Heart left ventricle (tissue), 16 donors: ENCODE data around the gene ZBTB9. TPM values are rescaled to one million over a fixed set of nuclear protein-coding genes. Genes with fewer than 3 reads are reported as not detected.
"Not testable (repeated sequence)": the region's sequence is repeated elsewhere in the genome, so short reads cannot be mapped to it uniquely, and the experiment has no call there.

Experiments used
- ATAC-seq, 4 donors: fragments of 200-7000 bp; cut with Tn5 transposase; one replicate each; pipeline ENCODE4 v1.9.1; 2020 to 2022; ENCODE audit warnings: moderate library complexity in 4 of 4, mild to moderate bottlenecking in 3 of 4, moderate number of reproducible peaks in 1 of 4
- DNase-seq, 5 donors: peaks; one replicate each; pipeline ENCODE4 v3.0.0-alpha.2; 2020
- H3K27ac ChIP-seq, 12 donors: fragments of 200-600 bp; sonication (generic) in 4 of 12; one replicate each; pipeline versions ENCODE4 v1.5.0 to v1.8.0; 2016 to 2022; ENCODE audit warnings: mild to moderate bottlenecking in 2 of 12
- H3K27me3 ChIP-seq, 9 donors: fragments of 200-600 bp; sonication (generic) in 2 of 9; one replicate each; pipeline versions ENCODE4 v1.5.1 to v1.8.0; 2016 to 2022; ENCODE audit warnings: mild to moderate bottlenecking in 3 of 9
- H3K36me3 ChIP-seq, 9 donors: fragments of 200-600 bp; sonication (generic) in 2 of 9; one replicate each; pipeline versions ENCODE4 v1.5.0 to v1.8.0; 2018 to 2022; ENCODE audit warnings: mild to moderate bottlenecking in 2 of 9
- H3K4me1 ChIP-seq, 12 donors: fragments of 200-600 bp; sonication (generic) in 4 of 12; one replicate each; pipeline versions ENCODE4 v1.5.0 to v1.8.0; 2016 to 2022; ENCODE audit warnings: mild to moderate bottlenecking in 3 of 12
- H3K4me3 ChIP-seq, 12 donors: fragments of 200-600 bp; sonication (generic) in 4 of 12; one replicate each; pipeline versions ENCODE4 v1.5.0 to v1.8.0; 2017 to 2022; ENCODE audit warnings: mild to moderate bottlenecking in 9 of 12, moderate library complexity in 4 of 12
- H3K9me3 ChIP-seq, 12 donors: fragments of 200-600 bp; sonication (generic) in 4 of 12; one replicate each; pipeline versions ENCODE4 v1.5.0 to v1.8.0; 2016 to 2022; ENCODE audit warnings: mild to moderate bottlenecking in 1 of 12
- POLR2A ChIP-seq, 2 donors: fragments of 450-650 bp; IDR thresholded peaks; one replicate each; pipeline ENCODE4 v1.6.1; 2017; ENCODE audit warnings: antibody characterized with exemption in 2 of 2, mild to moderate bottlenecking in 2 of 2, moderate library complexity in 2 of 2
- WGBS, 4 donors: extraction: QIAGEN DNeasy Blood & Tissue Kit in 2 of 4; methylation state at CpG; one replicate each; pipeline versions ENCODE4 v1.1.5 to v1.1.7; 2013 to 2018; 5-methylcytosine and 5-hydroxymethylcytosine counted together
- intact Hi-C, 10 donors: fragments of 100-400 bp; cut with DNase I; formaldehyde crosslinking; loops; one replicate each; pipeline versions ENCODE4 v1.11.1 to v1.14.2; 2022
- polyA plus RNA-seq, 2 donors: library from polyadenylated mRNA; stranded (reverse); fragments of 200-250 nt; gene quantifications; one replicate each; pipeline ENCODE4 v1.2.3, GENCODE V29; 2013
- total RNA-seq, 9 donors: library from RNA; depleted of rRNA in 2 of 9; stranded (reverse); fragments of >200 nt in 2 of 9; fragmentation: NEBNext Ultra II Directional in 3 of 9; extraction: Animal tissue kit (Norgen Biotek cat#: 25700) in 3 of 9; gene quantifications; one replicate each; pipeline versions ENCODE4 v1.1.0 to v1.2.4, GENCODE V29; 2016 to 2023
- TF ChIP-seq, protein P1 (sequence below), 12 donors: fragments of 200-600 bp; sonication (generic) in 4 of 12; IDR thresholded peaks; one replicate each; pipeline versions ENCODE4 v1.5.0 to v1.8.0; 2018 to 2022; ENCODE audit warnings: antibody characterized with exemption in 12 of 12, mild to moderate bottlenecking in 5 of 12
- donor health status: ischemic (EF 13 %, LVEDD 7.1; RV severe dilation, severe dysfunction).
- donor health status: healthy with polysubstance abuse.
- donor health status: DM: no; HTN: yes; CAD: no.
- donor health status: DM: no; HTN: no; CAD: no.
- donor health status: ischemic (EF 25% LVEDD 6.9; RV normal size, moderate dysfunction).
- donor health status: ischemic (EF 25% LVEDD 5.7; RV mildly dilated, moderate dysfunction).
- donor health status: healthy.
- donor health status: DM: yes; HTN: yes; CAD: no.
- donor health status: ischemic (EF 35%, LVEDD 5.7; RV mildly dilated, moderate dysfunction).
- donor health status: nonischemic (EF 11% LVEDD 7.7; RV severe dilation, severe dysfunction).
- donor health status: DM: yes; HTN: yes; CAD: no.
- donor health status: PGD.
- donor health status: ischemic (EF 29% LVEDD 5.4; RV normal size, mild dysfunction).
- donor health status: nonischemic (EF 23%, LVEDD 6.1; RV moderate dilation, normal function).

ZBTB9 gene
- total and polyA plus RNA-seq, 11 donors, result 2.2 to 6.4 (median 4.7) TPM

GRCh38 chr6:33477864-33478263 lies 23.5 kb downstream of the ZBTB9 start:
- Histone ChIP-seq H3K4me3 (no peak overlapping the region), H3K27me3 (peaks cover 0 to 4% (median 0%) of the 10 kb centered on the region in 9 donors), H3K9me3 (no peaks in the 10 kb centered on the region), H3K4me1 (no peaks in the 10 kb centered on the region), H3K36me3 (no peaks in the 10 kb centered on the region), H3K27ac (no peak overlapping the region)
- TF ChIP-seq, protein P1, sequence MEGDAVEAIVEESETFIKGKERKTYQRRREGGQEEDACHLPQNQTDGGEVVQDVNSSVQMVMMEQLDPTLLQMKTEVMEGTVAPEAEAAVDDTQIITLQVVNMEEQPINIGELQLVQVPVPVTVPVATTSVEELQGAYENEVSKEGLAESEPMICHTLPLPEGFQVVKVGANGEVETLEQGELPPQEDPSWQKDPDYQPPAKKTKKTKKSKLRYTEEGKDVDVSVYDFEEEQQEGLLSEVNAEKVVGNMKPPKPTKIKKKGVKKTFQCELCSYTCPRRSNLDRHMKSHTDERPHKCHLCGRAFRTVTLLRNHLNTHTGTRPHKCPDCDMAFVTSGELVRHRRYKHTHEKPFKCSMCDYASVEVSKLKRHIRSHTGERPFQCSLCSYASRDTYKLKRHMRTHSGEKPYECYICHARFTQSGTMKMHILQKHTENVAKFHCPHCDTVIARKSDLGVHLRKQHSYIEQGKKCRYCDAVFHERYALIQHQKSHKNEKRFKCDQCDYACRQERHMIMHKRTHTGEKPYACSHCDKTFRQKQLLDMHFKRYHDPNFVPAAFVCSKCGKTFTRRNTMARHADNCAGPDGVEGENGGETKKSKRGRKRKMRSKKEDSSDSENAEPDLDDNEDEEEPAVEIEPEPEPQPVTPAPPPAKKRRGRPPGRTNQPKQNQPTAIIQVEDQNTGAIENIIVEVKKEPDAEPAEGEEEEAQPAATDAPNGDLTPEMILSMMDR (IDR thresholded peaks at IDR 0.05), result no peak
- no peak for TF ChIP-seq POLR2A (IDR thresholded peaks at IDR 0.05)
- ATAC-seq (no peak), DNase-seq (no peak)
- WGBS, 4 donors, result 58 to 63% (median 59%) methylated on average over 3 of the region's 3 CpGs
- intact Hi-C loops, result no loop called here

DNA sequence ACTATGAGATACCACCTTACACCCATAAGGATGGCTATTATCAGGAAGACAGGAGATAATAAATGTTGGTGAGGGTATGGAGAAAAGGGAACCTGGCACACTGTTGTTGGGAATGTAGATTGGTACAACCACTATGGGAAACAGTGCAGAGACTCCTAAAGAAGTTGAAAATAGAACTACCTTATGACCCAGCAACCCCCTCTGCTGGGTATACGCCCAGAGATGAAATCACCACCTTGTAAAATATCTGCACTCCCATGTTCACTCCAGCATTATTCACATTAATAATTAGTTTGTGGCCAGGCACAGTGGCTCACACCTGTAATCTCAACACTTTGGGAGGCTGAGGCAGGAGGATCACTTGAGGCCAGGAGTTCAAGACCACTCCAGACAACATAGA lies 26.8 kb downstream of the ZBTB9 start:
- Histone ChIP-seq H3K36me3 (no peaks in the 10 kb centered on the region), H3K27me3 (peaks cover 0 to 4% (median 0%) of the 10 kb centered on the region in 9 donors), H3K4me1 (no peaks in the 10 kb centered on the region), H3K9me3 (peaks cover 0 to 2% (median 0%) of the 10 kb centered on the region in 12 donors), H3K27ac (no peak overlapping the region), H3K4me3 (no peak overlapping the region)
- TF ChIP-seq POLR2A (IDR thresholded peaks at IDR 0.05), result no peak
- TF ChIP-seq, protein P1 (IDR thresholded peaks at IDR 0.05), result no peak
- WGBS, 4 donors, result 50 to 57% (median 52%) methylated on average over 1 of the region's 1 CpG
- ATAC-seq, result no peak
- no peak for DNase-seq
- intact Hi-C loops, result no loop called here

GRCh38 chr6:33482620-33483019 lies 28.2 kb downstream of the ZBTB9 start:
- H3K9me3 ChIP-seq, DNase-seq, H3K4me3 ChIP-seq, intact Hi-C loops, H3K27ac ChIP-seq, ATAC-seq, H3K36me3 ChIP-seq, H3K4me1 ChIP-seq, H3K27me3 ChIP-seq: not testable (repeated sequence)
- WGBS, 4 donors, result 85 to 93% (median 92%) methylated on average over 5 of the region's 5 CpGs

GRCh38 chr6:33483678-33484077 lies 29.3 kb downstream of the ZBTB9 start:
- no peak for ATAC-seq
- no peak for DNase-seq
- Histone ChIP-seq H3K27me3 (peaks cover 0 to 3% (median 0%) of the 10 kb centered on the region in 9 donors), H3K27ac (no peak overlapping the region), H3K9me3 (peaks cover 0 to 2% (median 0%) of the 10 kb centered on the region in 12 donors), H3K36me3 (no peaks in the 10 kb centered on the region), H3K4me1 (no peaks in the 10 kb centered on the region), H3K4me3 (no peak overlapping the region)
- intact Hi-C loops, result no loop called here
- 57 to 75% (median 60%) methylated on average over 3 of the region's 3 CpGs for WGBS, 4 donors
- TF ChIP-seq POLR2A (IDR thresholded peaks at IDR 0.05), result no peak
- TF ChIP-seq, protein P1 (IDR thresholded peaks at IDR 0.05), result no peak

GRCh38 chr6:33484673-33485262 lies 30.4 kb downstream of the ZBTB9 start:
- H3K36me3 ChIP-seq, ATAC-seq, H3K27ac ChIP-seq, H3K4me3 ChIP-seq, H3K27me3 ChIP-seq, H3K9me3 ChIP-seq, intact Hi-C loops, DNase-seq, H3K4me1 ChIP-seq: not testable (repeated sequence)
- WGBS, 4 donors, result 62 to 86% (median 84%) methylated on average over 3 to 4 of the region's 6 CpGs

- ATAC-seq, result not testable (repeated sequence)
These were observed 31.3 kb downstream of the ZBTB9 start for GRCh38 chr6:33485680-33486079.

More at GRCh38 chr6:33485680-33486079, 31.3 kb downstream of the ZBTB9 start:
- H3K4me1 ChIP-seq, H3K27ac ChIP-seq, DNase-seq, intact Hi-C loops, H3K4me3 ChIP-seq, H3K9me3 ChIP-seq, H3K36me3 ChIP-seq, H3K27me3 ChIP-seq: not testable (repeated sequence)
- 86 to 88% (median 86%) methylated on average over 10 to 25 of the region's 25 CpGs for WGBS, 4 donors
